Left ventricle myocardium inferior (tissue), 1 donor: ENCODE measurements around the gene NDUFB5. TPM values are rescaled to one million over a fixed set of nuclear protein-coding genes. Genes with fewer than 3 reads are reported as not detected.
A peak's percentile ranks its signal among the peaks of the same experiment; 100 is the strongest.

Experiments
- DNase-seq: peaks from one replicate; pipeline ENCODE4 v3.0.0-alpha.2; 2020
- H3K27ac ChIP-seq: fragments of 200-600 bp; replicated peaks from 2 replicates; pipeline ENCODE4 v1.8.0; 2021
- H3K27me3 ChIP-seq: fragments of 200-600 bp; 2 replicates; pipeline ENCODE4 v1.8.0; 2021; ENCODE audit warnings: low read depth
- H3K36me3 ChIP-seq: fragments of 200-600 bp; 2 replicates; pipeline ENCODE4 v1.8.0; 2021
- H3K4me1 ChIP-seq: fragments of 200-600 bp; 2 replicates; pipeline ENCODE4 v1.8.0; 2021
- H3K4me3 ChIP-seq: fragments of 200-600 bp; 2 replicates; pipeline ENCODE4 v1.8.0; 2021; ENCODE audit warnings: mild to moderate bottlenecking, moderate library complexity
- H3K9me3 ChIP-seq: fragments of 200-600 bp; replicated peaks from 2 replicates; pipeline ENCODE4 v1.8.0; 2021
- intact Hi-C: fragments of 100-400 bp; cut with micrococcal nuclease; formaldehyde crosslinking; loops from one replicate; pipeline ENCODE4 v1.11.0; 2022
- total RNA-seq: library from RNA; stranded (reverse); fragmentation: NEBNext Ultra II Directional; extraction: Animal tissue kit (Norgen Biotek cat#: 25700); gene quantifications from one replicate; pipeline ENCODE4 v1.2.1, GENCODE V29; 2021
- TF ChIP-seq, protein P1 (sequence below): fragments of 200-600 bp; IDR thresholded peaks from 2 replicates; pipeline ENCODE4 v1.8.0; 2021; ENCODE audit warnings: antibody characterized with exemption, mild to moderate bottlenecking, borderline replicate concordance
- donor health status: DM: no; HTN: yes; CAD: no; lungs with severe emphysema.

NDUFB5 gene
- total RNA-seq, 1 donor from 2014 or later, result 365 TPM

GRCh38 chr3:179671747-179672242, 67.2 kb downstream of the NDUFB5 start:
- Histone ChIP-seq H3K27me3 (no peaks in the 10 kb centered on the region), H3K27ac (peak overlapping the region; percentile 58), H3K4me1 (peaks cover 71% of the 10 kb centered on the region), H3K4me3 (peak overlapping the region; percentile 38), H3K9me3 (no peaks in the 10 kb centered on the region), H3K36me3 (no peaks in the 10 kb centered on the region)
- DNase-seq, result no peak
- intact Hi-C loops, result no loop called here
- TF ChIP-seq, protein P1, sequence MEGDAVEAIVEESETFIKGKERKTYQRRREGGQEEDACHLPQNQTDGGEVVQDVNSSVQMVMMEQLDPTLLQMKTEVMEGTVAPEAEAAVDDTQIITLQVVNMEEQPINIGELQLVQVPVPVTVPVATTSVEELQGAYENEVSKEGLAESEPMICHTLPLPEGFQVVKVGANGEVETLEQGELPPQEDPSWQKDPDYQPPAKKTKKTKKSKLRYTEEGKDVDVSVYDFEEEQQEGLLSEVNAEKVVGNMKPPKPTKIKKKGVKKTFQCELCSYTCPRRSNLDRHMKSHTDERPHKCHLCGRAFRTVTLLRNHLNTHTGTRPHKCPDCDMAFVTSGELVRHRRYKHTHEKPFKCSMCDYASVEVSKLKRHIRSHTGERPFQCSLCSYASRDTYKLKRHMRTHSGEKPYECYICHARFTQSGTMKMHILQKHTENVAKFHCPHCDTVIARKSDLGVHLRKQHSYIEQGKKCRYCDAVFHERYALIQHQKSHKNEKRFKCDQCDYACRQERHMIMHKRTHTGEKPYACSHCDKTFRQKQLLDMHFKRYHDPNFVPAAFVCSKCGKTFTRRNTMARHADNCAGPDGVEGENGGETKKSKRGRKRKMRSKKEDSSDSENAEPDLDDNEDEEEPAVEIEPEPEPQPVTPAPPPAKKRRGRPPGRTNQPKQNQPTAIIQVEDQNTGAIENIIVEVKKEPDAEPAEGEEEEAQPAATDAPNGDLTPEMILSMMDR, result no peak

GRCh38 chr3:179672918-179673317, 68.3 kb downstream of the NDUFB5 start:
- intact Hi-C loops, result no loop called here
- Histone ChIP-seq H3K36me3 (no peaks in the 10 kb centered on the region), H3K4me3 (no peak overlapping the region), H3K9me3 (no peaks in the 10 kb centered on the region), H3K27me3 (no peaks in the 10 kb centered on the region), H3K4me1 (peaks cover 64% of the 10 kb centered on the region), H3K27ac (peak overlapping the region; percentile 58)
- TF ChIP-seq, protein P1, result no peak
- DNase-seq, result no peak

- intact Hi-C loops, result no loop called here
- Histone ChIP-seq H3K27ac (peak overlapping the region; percentile 58), H3K9me3 (no peaks in the 10 kb centered on the region), H3K36me3 (no peaks in the 10 kb centered on the region), H3K27me3 (no peaks in the 10 kb centered on the region), H3K4me3 (no peak overlapping the region), H3K4me1 (peaks cover 63% of the 10 kb centered on the region)
- TF ChIP-seq, protein P1, result no peak
- DNase-seq, result no peak
Observed at GRCh38 chr3:179673523-179673922, 68.9 kb downstream of the NDUFB5 start.

GRCh38 chr3:179676081-179676480, 71.5 kb downstream of the NDUFB5 start:
- peaks cover 66% of the 10 kb centered on the region for H3K4me1 ChIP-seq
- TF ChIP-seq, protein P1, result no peak
- peak overlapping the region; percentile 24 for H3K27ac ChIP-seq
- H3K9me3 ChIP-seq, result no peaks in the 10 kb centered on the region
- no peak for DNase-seq
- H3K4me3 ChIP-seq, result no peak overlapping the region
- intact Hi-C loops, result no loop called here
- no peaks in the 10 kb centered on the region for H3K36me3 ChIP-seq
- H3K27me3 ChIP-seq, result no peaks in the 10 kb centered on the region

Other genes starting within 250 kb of the NDUFB5 start
- 11.9 TPM for gene GNB4, start 153.3 kb upstream of the NDUFB5 start, total RNA-seq
- 22.6 TPM for gene ACTL6A, start 41.9 kb upstream of the NDUFB5 start, total RNA-seq
- 45.1 TPM for gene MRPL47, start 156 bp upstream of the NDUFB5 start, total RNA-seq
- 162 TPM for gene USP13, start 48.2 kb downstream of the NDUFB5 start, total RNA-seq